ENCODE results near the gene CAMSAP3. TPM values are rescaled to one million over a fixed set of nuclear protein-coding genes. Genes with fewer than 3 reads are reported as not detected.

The CAMSAP3 gene
- polyA plus RNA-seq, 1 of the 3 experiments (the other 2 are of a cell fraction), result 0.08 TPM

DNA sequence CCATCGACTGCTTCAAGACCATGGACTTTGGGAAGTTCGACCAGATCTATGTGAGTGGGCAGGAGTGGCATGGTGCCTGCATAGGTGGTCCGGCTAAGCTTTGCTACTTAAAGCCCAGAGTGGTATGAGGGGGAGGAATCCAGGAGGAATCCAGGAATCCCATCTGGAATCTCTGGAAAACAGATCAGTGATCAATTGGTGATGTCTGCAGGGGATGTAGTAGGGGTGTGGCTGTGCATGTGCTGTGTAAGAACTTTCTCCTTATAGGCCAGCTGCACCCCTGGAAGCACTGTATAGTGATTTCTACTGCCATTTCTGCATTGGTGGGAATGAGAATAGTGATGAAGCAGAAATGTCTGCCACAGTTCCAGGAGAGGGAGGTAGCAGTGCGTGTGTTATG lies 36.6 kb upstream of the CAMSAP3 start:
- Histone ChIP-seq H4K20me1 (ENCODE audit: insufficient read depth) (0 out of 2 replicates have a peak, but pooled peaks cover 3% of the 10 kb centered on the region), H3K27ac (ENCODE audit: low read depth in 2 of 2, low read length in 1 of 2) (no peak overlapping the region), H3F3A (replicated peaks; ENCODE audit: insufficient read depth) (no peaks in the 10 kb centered on the region), H3K9me2 (no peaks in the 10 kb centered on the region), H3K4me3 (ENCODE audit: low read depth in 2 of 2, low read length in 1 of 2) (no peak overlapping the region), H2AFZ (ENCODE audit: low read depth) (no peak overlapping the region), H3K79me2 (ENCODE audit: insufficient read depth) (no peaks in the 10 kb centered on the region), H3K36me3 (replicated peaks in 1 of 2; ENCODE audit: control insufficient read depth in 1 of 2, insufficient read depth in 2 of 2, low read length in 1 of 2) (peaks cover 37 to 45% of the 10 kb centered on the region in 2 experiments), H3K4me1 (ENCODE audit: control insufficient read depth in 1 of 2, insufficient read depth in 2 of 2, low read depth in 1 of 2, low read length in 1 of 2) (no peaks in the 10 kb centered on the region), H3K9me3 (no peaks in the 10 kb centered on the region), H3K4me2 (no peak overlapping the region), H3K27me3 (ENCODE audit: insufficient read depth) (no peaks in the 10 kb centered on the region), H3K9ac (no peak overlapping the region)
- POLR2A ChIA-PET, result no interaction called here
- 70% methylated on average over 4 of the region's 4 CpGs for WGBS (ENCODE audit: low lambda C conversion rate)
- CTCF ChIA-PET, result interaction anchor here (1.3 to 4.1 kb wide), 3 partner anchors 10 to 241 kb away, joined by 4 to 28 read pairs (median 6); partner anchors contain the start of gene TRAPPC5
- no peak for TF ChIP-seq YY1 (IDR thresholded peaks at IDR 0.05; ENCODE audit: low read depth)
- TF ChIP-seq, protein P1, sequence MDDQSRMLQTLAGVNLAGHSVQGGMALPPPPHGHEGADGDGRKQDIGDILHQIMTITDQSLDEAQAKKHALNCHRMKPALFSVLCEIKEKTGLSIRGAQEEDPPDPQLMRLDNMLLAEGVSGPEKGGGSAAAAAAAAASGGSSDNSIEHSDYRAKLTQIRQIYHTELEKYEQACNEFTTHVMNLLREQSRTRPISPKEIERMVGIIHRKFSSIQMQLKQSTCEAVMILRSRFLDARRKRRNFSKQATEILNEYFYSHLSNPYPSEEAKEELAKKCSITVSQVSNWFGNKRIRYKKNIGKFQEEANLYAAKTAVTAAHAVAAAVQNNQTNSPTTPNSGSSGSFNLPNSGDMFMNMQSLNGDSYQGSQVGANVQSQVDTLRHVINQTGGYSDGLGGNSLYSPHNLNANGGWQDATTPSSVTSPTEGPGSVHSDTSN (IDR thresholded peaks at IDR 0.05), result no peak
- TF ChIP-seq, protein P2, sequence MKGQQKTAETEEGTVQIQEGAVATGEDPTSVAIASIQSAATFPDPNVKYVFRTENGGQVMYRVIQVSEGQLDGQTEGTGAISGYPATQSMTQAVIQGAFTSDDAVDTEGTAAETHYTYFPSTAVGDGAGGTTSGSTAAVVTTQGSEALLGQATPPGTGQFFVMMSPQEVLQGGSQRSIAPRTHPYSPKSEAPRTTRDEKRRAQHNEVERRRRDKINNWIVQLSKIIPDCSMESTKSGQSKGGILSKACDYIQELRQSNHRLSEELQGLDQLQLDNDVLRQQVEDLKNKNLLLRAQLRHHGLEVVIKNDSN (IDR thresholded peaks at IDR 0.05; ENCODE audit: borderline replicate concordance, low read depth), result no peak
- TF ChIP-seq RXRA (IDR thresholded peaks at IDR 0.05; ENCODE audit: borderline replicate concordance, low read depth), result no peak
- TF ChIP-seq, protein P3, sequence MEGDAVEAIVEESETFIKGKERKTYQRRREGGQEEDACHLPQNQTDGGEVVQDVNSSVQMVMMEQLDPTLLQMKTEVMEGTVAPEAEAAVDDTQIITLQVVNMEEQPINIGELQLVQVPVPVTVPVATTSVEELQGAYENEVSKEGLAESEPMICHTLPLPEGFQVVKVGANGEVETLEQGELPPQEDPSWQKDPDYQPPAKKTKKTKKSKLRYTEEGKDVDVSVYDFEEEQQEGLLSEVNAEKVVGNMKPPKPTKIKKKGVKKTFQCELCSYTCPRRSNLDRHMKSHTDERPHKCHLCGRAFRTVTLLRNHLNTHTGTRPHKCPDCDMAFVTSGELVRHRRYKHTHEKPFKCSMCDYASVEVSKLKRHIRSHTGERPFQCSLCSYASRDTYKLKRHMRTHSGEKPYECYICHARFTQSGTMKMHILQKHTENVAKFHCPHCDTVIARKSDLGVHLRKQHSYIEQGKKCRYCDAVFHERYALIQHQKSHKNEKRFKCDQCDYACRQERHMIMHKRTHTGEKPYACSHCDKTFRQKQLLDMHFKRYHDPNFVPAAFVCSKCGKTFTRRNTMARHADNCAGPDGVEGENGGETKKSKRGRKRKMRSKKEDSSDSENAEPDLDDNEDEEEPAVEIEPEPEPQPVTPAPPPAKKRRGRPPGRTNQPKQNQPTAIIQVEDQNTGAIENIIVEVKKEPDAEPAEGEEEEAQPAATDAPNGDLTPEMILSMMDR (IDR thresholded peaks at IDR 0.05), result no peak
- no peak for TF ChIP-seq SIN3A (IDR thresholded peaks at IDR 0.05; ENCODE audit: borderline replicate concordance, low read depth, low read length)
- no peak for TF ChIP-seq NRF1 (IDR thresholded peaks at IDR 0.05; ENCODE audit: low read depth, low read length)
- TF ChIP-seq, protein P4, sequence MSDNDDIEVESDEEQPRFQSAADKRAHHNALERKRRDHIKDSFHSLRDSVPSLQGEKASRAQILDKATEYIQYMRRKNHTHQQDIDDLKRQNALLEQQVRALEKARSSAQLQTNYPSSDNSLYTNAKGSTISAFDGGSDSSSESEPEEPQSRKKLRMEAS (IDR thresholded peaks at IDR 0.05; ENCODE audit: low read depth), result no peak
- TF ChIP-seq RAD21 (IDR thresholded peaks at IDR 0.05; ENCODE audit: low read length), result no peak
- TF ChIP-seq TAF1 (IDR thresholded peaks at IDR 0.05; ENCODE audit: borderline replicate concordance, low read depth, low read length), result no peak
- no peak for TF ChIP-seq TCF12 (IDR thresholded peaks at IDR 0.05)
- TF ChIP-seq CHD2 (IDR thresholded peaks at IDR 0.05; ENCODE audit: low read length, partially characterized antibody), result no peak
- no peak for TF ChIP-seq EP300 (IDR thresholded peaks at IDR 0.05; ENCODE audit: borderline replicate concordance in 1 of 2, low read depth in 1 of 2, low read length in 1 of 2)
- no peak for TF ChIP-seq POLR2AphosphoS5 (IDR thresholded peaks at IDR 0.05; ENCODE audit: low read depth, low read length)
- no peak for TF ChIP-seq EZH2phosphoT487 (IDR thresholded peaks at IDR 0.05; ENCODE audit: borderline replicate concordance, low read depth)
- DNase-seq, result no peak

Data from SK-N-SH (cell line).